Limb (tissue), 2 donors: ENCODE measurements around the gene CDC42BPB.
A peak's percentile ranks its signal among the peaks of the same experiment; 100 is the strongest.
"Not testable (repeated sequence)": the region's sequence is repeated elsewhere in the genome, so short reads cannot be mapped to it uniquely, and the experiment has no call there.

ENCODE experiments used
- DNase-seq, 2 donors: peaks; one replicate each; pipeline ENCODE4 v3.0.0-alpha.2; 2016; ENCODE audit errors: extremely low spot score in 2 of 2

Gene CDC42BPB

DNA sequence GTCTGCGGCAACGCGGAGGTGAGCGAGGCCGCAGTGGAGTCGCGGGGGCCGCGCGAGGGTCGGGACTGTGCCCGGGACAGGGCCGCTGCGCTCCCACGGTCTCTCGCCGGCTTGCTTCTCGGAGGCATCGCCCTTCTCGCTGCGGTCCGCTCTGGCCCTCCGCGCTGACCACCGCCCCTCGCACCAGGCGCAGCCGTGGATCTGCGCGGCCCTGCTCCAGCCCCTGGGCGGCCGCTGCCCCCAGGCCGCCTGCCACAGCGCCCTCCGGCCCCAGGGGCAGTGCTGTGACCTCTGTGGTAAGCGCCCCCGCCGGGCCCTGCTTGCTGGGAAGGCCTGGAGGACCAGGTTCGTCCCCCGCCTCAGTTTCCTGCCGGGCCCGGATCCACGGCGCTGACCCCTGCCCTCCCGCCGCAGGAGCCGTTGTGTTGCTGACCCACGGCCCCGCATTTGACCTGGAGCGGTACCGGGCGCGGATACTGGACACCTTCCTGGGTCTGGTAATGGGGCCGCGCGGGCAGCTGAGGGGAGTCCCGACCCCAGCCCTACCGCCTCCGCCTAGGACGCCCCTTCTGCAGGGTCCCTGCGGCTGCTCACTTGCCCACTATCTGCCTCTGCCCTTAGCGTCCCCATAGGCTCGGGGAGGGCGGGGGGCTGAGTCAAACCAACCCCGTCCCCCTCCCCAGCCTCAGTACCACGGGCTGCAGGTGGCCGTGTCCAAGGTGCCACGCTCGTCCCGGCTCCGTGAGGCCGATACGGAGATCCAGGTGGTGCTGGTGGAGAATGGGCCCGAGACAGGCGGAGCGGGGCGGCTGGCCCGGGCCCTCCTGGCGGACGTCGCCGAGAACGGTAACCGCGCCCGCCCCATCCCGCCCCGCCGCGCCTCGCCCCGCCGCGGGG is 127.9 kb downstream of the CDC42BPB start:
- no peak for DNase-seq

DNA sequence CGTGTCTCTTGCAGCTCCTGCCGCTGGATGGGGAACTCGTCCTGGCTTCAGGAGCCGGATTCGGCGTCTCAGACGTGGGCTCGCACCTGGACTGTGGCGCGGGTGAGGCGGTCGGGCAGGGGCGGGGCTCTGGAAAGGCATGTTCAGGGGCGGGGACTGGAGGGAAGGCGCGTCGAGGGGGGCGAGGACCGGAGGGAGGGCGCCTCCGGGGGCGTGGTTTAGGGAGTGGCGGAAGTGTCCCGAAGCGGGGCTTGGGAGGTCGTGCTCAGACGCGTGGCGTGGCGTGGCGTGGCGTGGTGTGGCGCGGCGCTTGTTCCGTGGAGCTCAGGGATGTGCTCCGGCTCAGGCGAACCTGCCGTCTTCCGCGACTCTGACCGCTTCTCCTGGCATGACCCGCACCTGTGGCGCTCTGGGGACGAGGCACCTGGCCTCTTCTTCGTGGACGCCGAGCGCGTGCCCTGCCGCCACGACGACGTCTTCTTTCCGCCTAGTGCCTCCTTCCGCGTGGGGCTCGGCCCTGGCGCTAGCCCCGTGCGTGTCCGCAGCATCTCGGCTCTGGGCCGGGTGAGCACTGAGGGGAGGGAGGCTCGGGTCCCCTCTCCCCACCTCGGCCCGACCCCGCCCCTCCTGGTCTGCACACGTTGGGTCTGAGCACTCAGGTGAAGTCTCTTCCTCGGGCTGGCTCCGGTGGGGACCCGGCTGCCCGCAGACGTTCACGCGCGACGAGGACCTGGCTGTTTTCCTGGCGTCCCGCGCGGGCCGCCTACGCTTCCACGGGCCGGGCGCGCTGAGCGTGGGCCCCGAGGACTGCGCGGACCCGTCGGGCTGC is 128.7 kb downstream of the CDC42BPB start:
- peak; percentile 58 to 80 for DNase-seq

DNA sequence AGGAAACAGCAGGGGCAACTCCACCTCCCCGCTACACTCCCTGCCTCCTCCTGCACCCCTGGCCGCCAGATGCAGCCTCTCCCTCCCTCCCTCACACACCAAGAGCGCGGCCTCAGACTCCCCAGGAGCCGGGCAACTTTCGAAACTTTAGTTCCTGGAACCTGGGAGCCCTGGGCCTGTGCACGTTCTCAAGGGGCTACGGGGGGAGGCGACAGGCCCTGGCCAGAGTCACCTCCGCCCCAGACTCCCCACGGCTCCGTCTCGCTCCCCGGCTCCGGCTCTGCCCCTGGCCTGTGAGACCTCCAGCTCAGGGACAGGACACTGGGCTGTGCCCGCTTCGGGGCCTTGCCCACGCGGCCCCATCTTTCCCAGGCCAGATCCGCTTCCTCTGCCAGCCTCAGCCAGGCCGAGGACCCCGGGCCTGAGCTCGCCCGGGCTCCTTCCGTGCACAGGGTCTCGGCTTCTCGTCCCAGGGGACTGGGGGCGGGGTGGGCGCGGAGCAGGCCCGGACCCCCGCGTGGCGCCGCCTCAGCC is 129.4 kb downstream of the CDC42BPB start:
- DNase-seq = no peak

- DNase-seq = no peak
Measured at GRCh38 chr14:102927346-102927877, 129.9 kb downstream of the CDC42BPB start.

DNA sequence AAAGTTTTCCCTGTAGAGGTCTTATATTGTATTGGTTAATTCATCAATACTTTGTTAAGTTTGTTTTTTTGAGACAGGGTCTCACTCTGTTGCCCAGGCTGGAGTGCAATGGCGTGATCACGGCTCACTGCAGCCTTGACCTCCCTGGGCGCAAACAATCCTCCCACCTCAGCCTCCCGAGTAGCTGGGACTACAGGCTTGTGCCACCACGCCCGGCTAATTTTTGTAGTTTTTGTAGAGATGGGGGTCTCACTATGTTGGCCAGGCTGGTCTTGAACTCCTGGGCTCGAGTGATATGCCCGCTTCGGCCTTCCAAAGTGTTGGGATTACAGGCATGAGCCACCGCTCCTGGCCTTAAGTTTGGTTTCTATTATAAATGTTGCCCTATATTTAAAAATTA is 130.5 kb downstream of the CDC42BPB start:
- not testable (repeated sequence) for DNase-seq

DNA sequence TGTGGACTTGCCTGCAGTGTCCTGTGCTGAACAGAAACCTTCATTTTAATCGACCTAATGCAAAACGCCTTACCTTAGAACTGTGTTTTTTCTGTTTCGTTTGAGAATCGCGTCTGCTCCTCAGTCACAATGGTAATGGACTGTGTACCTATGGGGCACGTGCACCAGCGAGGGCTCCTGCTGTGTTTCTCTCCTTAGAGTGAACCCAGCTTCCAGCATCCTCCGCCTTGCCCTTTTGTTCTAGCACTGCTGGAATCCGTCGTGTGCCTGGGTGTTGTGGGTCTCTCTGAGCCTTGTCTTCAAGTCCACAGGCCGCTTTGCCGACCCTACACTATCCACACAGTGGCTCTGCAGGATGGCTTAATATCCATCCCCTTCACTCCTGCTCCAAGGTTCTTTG is 131.2 kb downstream of the CDC42BPB start:
- DNase-seq = no peak

GRCh38 chr14:102925646-102926045 is 131.7 kb downstream of the CDC42BPB start:
- no peak for DNase-seq

DNA sequence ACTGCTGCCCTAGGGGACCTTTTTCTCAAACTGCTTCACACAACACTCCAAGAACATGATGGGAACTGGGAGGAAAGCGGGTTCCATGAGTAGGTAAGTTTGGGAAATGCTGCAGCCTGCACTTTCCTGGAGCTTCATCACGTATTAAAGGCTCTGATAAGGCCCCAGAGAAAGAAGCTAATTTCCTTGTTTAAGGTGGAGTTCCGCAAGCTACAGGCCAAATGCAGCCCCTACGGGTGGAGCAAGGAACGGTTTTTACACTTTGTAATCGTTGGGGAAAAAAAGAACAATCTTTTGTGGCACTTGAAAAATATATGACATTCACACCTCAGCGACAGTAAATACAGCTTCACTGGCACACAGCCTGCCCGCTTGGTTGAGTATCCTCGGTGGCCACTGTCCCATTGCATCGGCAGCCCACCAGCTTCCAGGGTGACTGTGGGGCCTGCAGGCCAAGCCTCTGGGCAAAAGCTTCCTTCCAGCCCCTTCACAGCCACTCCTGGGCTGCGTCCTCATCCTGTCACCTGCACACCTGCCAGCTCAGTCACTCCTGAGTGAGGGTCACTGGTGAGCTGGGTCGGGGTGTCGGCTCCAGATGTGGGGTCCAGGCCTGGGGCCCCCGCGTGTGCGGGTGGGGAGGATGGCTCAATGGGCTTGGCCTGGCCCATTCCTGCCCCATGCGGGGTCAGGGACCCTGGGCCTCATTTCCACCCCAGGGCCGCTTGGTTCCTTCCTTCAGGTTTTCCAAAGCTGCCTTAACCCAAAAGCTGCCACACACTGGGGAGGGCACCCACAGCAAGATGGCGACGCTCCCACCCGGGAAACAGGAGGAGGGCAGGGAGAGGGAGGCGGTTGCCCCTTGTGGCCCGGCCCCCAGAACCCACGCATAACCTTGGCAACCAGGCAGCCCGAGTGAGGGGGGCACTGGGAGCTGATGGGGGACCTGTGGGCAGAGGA is 132.4 kb downstream of the CDC42BPB start:
- DNase-seq = no peak

DNA sequence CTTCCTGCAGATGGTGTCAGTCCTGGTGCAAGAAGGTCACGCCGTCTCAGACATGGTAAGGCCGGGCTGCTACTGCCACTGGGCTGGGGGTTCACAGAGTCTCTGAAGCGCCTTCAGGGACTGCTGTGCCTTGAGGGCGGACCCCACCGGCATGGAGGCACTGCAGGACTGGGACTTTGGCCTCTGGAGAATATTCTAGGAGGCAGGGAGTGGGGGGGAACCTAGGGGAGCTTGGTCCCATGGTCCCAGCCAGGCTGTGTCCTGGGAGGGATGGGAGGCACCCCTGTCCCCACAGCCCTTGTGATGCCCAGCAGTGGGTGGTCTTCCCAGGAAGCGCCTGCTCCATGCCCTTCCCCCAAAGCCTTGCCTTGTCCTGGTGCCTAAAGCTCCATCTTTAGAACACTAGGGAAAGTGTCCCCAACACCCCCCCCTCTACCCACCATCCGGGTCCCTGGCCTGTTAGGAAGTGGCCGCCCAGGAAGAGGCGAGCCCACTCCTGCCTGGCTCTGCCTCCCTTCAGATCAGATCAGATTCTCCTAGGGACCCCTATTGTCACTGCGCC is 133.3 kb downstream of the CDC42BPB start:
- DNase-seq = no peak

- no peak for DNase-seq
Measured at GRCh38 chr14:102923201-102923924, 134.0 kb downstream of the CDC42BPB start.

DNA sequence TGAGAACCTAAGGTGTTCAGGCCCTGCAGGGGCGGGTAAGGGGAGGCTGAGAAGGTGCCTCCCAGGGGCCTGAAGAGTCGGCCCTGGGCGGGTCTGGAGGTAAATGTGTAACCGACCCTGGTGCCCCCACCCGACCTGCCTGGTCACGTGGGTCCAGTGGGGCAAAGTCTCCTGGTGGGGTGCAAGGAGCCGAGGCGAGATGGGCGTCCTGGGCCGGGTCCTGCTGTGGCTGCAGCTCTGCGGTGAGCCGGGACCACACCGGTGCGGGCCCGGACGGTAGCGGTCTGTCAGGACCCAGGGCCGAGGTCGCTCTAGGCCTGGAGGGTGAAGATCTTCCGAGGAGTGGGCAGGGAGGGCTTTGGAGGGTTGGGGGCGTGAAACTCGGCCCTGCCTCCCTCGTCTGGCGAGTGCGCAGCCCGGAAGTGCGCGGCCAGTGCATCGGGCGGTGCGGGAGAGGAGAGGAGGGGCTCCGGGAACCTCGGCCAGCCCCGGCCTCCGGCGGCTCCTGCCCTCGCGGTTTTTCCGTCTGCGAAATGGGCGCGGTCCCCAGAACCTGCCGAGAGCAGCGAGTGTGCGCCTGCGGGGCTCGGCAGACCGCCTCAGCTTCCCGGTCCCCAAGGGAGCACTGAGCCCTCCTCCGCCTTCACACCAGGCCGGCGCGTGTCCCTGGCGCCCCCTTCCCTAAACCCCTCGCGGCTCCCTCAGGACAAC is 134.7 kb downstream of the CDC42BPB start, which contains the start of gene AMN:
Gene AMN, plus strand, starts transcription at position 174 of the 711 bp plus-strand sequence. Its CDS starts 26 bp downstream, at position 200.
- no peak for DNase-seq

GRCh38 chr14:102920998-102921304 is 136.4 kb downstream of the CDC42BPB start:
- DNase-seq = no peak

GRCh38 chr14:102920273-102920997 is 136.9 kb downstream of the CDC42BPB start:
- no peak for DNase-seq

- DNase-seq = no peak
Measured at GRCh38 chr14:102918438-102918837, 138.9 kb downstream of the CDC42BPB start.

- peak in 1 of 2 donors; percentile 71 for DNase-seq
Measured at GRCh38 chr14:102917469-102918211, 139.7 kb downstream of the CDC42BPB start.

DNA sequence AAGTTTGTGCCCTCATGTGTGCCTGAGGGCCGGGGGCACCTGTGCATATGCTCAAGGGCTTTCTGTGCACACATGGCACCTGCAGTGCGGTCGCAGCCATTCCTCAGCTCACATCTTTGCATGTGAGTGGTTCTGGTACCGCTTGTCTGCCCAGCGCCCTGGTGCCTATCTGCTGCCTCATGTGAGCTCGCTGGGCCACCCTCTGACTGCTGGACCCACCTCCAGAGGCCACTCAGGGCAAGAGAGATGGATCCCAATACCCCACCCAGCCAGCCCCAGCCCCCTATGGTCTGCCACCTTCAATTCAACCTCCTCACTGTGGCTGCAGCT is 140.3 kb downstream of the CDC42BPB start:
- no peak for DNase-seq

DNA sequence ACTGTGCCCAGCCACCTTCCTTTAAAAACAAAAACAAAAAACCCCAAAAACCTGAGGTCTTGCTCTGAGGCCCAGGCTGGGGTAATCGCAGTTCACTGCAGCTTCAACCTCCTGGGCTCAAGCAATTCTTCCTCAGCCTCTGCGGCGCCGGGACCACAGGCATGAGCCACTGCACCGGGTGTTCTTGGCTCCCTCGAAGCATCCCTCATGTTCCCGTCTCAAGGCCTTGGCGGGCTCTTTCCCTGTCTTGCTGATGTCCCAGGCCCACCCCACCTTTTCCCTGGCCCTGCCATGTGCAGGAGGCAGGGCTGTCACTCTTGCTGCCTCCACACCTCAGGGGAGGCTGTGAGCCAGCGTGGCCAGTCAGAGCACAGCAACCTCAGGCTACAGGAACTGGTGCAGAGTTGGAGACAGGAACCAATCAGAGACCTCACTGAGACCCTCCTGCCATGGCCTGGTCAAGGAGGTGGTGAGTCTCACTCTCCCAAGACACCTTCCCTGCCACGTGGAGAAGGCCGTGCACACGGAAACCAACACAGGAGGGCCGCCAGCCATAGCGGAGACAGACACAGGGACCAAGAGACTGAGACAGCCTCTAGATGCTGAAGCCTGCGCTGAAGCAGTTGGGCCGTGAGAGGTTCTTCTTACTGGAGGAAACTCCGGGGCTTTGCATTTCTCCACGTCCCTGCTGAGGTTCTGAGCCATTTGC is 140.8 kb downstream of the CDC42BPB start:
- no peak for DNase-seq
